ENCODE data around the gene MTMR12.

- TF ChIP-seq CTCF (IDR thresholded peaks at IDR 0.05) (no peak), POLR2AphosphoS5 (IDR thresholded peaks at IDR 0.05) (no peak)
Measured at GRCh38 chr5:32360906-32361305, 48.2 kb upstream of the MTMR12 start.
